Stimulated activated CD4-positive, alpha-beta T cell treated with anti-CD3 and anti-CD28 coated beads, Interleukin-1b, Interleukin-23, amount 100 ng/mL, for 24 hours (primary cell): ENCODE results near the gene NCAM2.

ENCODE experiments used
- DNase-seq, 4 experiments: peaks; one replicate each; pipeline ENCODE4 v3.0.0-alpha.2; 2020; ENCODE audit warnings: low read depth in 4 of 4, low spot score in 1 of 4

NCAM2 gene

DNA sequence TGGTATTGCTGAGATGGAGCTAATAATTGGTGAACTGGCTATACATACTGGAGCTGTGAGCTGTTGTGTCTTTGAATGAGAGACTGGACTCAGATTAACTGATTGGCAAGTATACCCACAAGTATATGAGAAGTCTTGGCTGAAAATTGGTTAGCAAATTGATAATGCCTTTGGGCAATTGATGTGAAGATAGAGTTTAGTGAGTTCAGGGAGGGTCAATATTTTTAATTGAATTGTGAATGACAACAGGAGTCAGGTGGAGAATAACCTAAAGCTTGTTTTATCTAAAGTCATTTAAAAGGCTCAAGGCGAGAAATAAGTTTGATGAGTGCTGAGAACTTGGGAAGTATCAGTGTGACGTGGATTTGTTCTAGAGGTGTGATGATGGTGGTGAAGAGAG lies 27.5 kb downstream of the NCAM2 start:
- no peak for DNase-seq

DNA sequence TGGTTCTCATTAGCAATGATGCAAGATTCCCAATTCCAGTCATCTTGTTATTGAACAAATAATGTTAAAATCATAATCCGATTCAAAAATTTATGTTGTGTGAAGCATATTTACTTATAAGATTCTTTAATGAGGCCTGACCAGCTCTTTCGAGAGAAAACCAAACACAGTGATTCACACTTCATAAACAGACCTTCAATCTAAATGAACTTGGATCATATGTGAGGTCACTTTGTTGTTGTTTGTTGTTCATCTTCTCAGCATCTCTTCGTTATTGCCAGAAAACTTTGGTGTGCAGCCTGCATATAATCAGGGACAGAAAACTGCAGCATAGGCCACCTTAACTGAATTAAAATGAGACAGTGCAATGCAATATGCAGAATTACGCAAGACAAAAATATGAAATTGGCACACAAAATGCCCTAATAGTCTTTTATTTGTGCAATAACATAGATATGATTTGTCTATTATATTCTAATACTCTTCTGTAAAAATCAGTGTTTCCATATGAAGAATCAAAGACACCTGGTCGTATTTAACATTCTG lies 30.1 kb downstream of the NCAM2 start:
- DNase-seq = no peak

DNA sequence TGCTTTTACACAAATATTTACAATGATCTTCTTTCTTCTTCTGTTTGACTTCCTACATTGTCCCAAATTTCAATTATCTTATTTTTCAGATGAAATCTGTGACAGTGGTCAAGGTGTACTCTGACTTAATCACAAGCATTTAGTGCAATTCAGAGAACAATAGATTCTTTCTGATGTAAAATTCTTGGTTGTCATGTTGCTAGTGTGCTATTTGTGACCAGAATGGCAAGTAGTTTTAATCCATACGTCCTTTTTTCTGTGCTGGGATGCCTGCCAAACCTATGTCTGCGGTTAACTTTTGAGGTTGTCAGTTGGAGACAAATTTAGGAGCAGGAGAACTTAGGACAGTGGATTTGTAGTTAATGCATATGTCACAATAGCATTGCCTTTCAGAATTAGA lies 31.0 kb downstream of the NCAM2 start:
- DNase-seq = no peak

DNA sequence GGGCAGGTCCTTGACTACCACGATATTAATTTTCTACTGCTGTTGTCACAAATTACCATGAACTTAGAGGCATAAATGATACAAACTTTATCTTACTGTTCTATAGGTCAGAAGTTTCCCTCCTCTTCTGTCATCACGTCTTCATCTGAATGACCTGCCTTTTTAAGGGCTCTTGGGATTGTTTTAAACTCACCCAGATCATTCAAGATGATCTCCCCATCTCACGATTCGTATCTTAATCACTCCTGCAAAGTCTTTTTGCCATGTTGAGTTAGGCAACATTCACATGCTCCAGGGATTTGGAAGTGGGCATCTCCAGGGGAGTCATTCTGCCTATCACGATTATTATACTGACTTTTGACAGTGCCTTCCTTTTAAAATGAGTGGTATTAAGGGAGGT lies 32.1 kb downstream of the NCAM2 start:
- DNase-seq = no peak

DNA sequence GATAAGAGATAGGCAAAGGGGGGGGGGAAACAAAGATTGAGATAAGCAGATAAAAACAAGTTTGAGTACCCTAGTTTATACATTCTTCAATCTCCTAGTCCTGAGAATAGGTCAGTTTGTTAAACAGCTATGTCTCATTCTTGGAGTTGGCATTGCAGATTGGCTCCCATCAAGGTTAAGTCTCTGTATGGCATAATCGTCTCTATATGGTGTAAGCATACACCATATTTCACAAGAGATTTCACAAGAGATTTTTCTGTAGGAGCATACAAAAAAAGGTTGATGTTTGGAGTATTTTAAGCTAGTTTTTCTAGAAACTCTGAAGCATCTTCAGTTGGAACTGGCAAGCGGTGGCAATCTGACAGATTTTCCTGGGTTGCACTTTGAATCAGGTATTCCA lies 35.8 kb downstream of the NCAM2 start:
- DNase-seq = no peak

DNA sequence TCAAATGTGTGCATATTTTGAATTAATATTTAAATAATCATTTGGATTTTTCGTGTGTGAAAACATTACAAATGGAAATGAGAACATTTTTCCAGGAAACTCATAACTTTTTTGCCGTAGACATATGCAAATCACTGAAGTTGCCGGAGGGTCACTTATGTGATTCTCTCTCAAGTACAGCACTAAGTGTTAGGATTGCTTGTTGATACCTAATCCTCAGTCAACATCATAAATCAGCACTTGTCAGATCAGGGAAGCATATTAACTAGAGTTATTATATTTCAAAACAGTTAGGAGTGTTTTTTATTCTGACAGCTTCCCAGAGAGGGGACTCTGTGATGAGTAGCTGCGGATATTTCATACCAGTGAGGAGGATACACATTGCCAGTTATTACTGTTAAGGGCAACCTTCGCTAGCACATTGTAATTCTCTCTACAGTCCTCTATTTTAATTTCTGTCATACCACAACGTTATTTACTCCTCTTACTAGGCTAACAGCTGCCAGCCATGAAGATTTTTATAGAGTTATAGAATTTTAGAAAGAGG lies 41.5 kb downstream of the NCAM2 start:
- DNase-seq = no peak

DNA sequence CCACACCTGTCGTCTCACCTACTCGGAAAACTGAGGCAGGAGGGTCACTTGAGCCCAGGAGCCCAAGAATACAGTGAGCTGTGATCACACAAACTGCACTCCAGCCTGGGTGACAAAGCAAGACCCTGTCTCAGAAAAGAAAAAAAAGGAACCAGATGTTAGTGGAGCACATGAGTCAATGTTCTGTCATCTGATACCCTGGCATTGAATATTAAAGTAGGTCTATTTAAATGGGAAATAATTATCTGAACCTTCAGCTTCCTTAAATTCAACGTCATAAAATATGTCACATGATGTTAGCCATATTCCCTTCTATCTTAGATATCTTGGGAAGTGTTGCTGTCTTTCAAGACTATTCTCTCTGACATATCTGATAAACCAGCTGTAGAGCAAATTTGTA lies 47.3 kb downstream of the NCAM2 start:
- no peak for DNase-seq

DNA sequence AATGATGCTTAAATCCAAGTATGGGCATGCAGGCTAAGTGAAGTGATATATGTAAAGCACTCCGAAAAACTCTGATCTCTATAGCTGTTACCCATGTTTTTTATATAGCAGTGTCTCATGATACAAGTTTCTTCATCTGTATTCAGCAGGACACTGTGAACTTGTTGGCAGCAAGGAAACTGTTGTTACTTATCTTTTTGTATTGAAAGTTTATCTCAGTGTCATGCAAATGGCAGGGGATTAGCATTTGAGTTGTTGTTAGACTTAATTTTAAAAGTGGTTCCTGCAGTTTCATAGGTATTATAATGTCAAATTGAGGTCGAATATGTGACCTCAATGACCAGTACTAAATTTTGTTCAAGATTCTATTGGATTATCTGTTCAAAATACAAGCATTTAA lies 47.9 kb downstream of the NCAM2 start:
- DNase-seq = no peak

DNA sequence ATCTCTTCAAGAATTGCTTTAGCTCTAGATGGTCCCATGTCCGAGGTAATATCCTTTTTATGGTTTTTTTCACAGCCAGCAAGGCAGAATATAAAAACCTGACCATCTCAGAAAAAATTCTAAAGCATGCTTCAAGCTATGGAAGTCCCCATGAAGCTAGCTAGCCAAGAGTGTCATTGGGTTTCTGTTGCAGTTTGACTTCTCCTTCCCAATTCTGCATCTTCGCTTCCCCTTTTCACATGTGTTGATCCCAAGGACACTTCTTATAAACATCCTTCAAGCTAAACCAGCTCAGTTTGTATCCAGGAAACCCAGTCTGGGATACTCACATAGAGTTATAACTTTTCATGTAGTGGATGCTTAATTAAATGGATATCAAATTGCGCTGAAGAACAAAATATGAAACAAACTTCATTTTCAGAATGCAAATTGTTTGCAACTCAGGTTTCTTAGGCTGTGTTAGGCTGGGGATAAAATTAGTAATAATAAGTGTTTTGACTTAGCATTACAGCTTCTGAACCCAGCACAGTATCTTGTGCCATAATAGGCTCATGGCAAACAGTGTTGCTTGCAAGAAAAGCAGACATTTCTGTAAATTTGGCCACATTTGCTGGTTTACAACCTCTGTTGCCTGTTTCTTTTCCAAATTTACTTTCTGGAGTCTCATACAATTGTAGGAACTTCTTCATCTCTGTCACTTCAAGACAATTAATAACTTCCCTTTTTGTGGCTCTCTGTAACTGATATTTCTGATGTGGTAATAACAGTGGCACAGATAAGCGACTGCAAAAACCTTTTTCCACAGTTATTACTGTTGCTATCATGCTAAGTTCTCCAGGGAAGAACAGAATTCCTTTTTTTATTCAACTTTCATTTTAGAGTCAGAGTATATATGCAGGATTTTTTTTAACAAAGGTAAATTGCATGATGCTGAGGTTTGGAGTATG lies 53.2 kb downstream of the NCAM2 start:
- DNase-seq = no peak

DNA sequence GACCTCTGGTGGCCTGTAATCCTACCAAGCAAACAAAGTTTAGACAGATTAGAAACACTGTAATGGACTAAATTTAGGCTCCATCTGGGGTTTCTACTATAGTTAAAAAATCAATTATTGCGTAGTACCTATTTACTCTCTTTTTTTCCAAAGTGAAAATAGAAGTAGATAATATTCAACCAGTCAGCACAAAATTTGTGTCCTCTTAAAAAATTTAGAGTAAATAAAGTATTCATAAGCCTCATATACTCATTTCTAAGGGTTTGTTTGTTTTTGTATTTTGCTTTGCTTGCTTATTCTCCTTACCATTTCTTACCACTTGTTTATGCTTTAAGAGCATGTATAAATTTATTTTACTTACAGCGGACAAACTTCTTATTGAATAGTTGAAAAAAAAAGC lies 54.5 kb downstream of the NCAM2 start:
- no peak for DNase-seq

DNA sequence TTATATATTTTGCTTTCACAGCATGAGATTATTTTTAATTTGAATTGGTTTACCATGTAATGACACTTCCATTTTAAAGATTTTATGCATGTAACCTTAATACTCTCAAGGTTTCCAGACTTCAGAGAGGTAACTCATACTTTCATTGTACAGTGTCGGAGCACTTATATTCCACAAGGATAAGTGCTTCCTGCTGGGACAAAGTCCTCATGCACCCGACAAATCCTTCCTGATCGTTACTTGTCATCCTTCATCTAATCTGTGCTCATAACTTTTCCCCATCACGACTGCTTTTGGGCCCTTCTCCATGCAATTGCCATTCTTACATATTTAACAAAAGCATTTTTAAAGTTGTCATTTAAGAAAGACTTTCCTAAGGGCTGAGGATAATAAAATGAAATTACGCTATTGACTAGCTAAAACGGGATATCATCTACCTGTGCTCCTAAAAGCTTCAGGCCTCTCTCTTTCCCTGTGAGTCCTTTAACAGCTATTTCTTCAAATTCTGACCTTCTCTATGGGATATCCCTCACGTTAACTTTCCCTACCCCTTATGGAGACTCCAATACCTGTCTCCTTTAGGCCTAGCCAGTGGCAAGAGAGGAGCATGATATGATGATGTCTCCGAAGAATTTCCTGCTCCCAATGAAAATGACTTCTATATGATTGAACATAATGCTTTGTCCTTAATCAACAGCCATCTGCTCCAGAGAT lies 59.3 kb downstream of the NCAM2 start:
- DNase-seq = no peak

DNA sequence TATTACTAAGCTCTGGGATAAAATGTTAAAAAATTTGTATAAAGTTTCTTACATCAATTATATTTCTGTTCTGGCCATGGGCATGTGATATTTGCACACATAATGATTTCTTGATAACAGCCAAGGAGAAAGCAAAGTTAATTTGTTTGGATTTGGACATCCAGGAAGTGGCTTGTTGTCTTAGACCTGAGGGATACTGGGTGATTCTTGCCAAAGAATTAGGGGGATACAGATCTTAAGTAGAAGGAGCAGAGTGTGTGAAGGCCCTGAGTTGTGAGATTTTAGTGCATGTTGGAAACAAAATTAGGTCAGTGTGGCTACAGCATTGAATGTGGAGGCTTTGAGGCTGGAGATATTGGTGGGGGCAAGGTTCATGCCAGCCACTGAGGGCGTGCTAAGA lies 65.6 kb downstream of the NCAM2 start:
- no peak for DNase-seq

DNA sequence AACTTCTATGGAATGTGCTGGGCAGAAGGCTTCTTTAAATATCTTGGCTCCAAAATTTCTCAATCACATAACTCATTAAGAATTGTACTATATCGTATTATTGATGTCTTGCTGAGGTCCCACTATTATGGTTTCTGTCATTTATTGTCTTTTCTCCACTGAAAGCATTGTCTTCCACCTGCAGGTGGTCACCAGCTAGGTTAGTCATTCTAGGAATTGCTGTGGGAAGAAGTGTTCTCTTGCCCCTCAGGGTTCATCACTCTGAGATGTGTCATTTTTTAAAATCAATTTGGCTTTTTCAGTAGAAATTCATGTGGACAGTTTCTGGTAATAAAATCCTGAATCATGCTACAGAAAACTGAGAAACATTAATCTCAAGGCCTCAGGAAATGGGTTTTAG lies 66.1 kb downstream of the NCAM2 start:
- no peak for DNase-seq

DNA sequence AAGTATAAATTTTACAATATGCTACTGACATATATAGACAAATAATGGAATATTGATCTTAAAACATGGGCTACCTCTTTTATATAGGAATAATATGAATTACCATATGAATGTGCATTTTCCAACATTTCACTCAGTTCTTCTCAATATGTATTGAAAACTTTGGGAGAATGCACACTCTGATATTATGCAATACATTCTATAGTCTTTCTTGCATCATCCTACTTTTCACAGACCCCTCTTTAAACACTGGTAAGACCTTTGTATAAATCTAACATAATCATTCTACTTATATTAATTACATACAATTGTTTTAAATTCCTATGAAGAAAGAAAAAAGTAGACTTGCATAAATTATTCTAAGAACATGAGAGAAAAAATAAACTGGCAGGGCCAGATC lies 69.2 kb downstream of the NCAM2 start:
- no peak for DNase-seq

DNA sequence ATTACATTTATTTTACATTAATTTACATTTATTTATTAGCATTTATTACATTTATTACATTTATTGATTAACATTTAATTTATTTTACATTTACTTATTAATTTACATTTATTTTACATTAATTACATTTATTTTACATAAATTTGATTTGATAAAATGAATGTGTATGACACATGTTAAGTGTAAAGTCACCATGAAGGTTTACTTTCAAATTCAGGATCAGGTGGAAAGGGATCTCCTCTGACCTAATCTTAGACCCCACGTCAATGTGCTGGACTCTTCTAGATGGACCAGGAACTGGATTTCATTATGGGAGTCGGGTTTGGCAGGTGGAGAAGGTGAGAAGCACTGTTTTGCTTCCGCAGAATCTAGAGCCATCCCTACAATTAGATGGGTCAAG lies 76.1 kb downstream of the NCAM2 start:
- DNase-seq = no peak

DNA sequence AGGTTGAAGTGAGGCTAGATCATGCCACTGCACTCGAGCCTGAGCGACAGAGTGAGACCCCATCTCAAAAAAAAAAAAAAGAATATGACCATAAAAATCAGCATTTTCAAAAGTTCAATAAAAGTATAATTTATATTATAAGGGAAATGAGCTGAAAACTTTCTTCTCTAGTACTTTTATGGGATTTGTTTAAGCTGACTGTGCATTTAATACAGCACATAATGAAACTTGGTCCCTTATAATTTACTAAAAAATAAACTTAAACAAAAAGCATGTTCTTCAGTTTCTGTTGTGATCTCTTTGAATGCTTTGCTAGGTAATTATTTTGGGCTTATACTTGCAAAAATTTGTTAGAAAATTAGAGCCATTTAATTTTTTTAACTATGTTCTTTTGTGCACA lies 77.8 kb downstream of the NCAM2 start:
- DNase-seq = no peak

DNA sequence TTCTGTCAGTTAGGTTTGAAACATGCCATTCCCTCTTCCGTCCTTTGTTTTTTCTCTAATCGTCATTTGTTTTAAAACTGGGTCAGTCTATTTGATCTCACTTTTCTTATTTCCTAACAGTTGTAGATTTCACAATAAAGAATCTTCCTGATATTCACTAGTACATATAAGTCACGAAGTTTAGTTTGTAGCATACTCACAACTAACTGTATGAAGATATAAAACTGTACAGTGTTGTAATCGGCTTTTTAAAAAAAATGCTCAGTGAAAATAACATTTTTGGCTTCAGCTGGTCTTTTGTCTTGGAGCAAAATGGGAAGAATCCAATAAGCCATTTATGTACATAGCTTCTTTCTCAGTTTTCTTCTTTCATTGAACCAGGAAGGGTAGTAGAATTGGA lies 78.3 kb downstream of the NCAM2 start:
- DNase-seq = no peak

DNA sequence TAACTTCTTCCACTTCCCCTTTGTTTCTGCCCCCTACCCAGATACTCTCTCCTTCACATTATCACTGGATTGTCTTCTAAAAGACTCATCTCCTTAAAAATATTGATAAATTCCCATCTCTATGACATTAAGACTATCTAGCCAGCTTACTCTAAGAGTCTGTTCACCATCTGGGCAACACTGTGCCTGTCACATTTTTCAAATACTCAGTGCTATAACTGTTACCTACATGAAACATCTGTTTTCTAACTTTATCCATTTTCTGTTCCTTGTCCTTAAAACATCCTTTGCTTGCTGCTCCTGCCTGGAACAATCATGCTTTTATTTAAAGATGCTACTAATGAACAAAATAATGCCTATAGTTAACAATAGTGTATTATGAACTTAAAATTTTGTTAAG lies 81.4 kb downstream of the NCAM2 start:
- no peak for DNase-seq

DNA sequence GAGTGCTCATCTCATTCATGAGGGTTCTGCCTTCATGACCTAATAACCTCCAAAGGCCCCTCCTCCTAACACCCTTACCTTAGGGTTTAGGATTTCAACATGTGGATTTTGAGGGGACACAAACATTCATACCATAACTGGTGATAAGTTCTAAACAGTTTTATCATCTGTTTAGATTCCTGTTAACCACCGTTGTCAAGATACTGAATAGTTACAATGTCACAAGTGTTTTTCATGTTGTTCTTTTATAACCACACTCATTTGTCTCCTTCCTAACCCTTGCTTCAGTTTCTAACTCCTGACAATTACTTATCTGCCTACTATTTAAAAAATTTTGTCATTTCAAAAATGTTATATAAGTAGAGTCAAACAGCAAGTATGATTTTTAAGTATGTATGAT lies 86.0 kb downstream of the NCAM2 start:
- no peak for DNase-seq

DNA sequence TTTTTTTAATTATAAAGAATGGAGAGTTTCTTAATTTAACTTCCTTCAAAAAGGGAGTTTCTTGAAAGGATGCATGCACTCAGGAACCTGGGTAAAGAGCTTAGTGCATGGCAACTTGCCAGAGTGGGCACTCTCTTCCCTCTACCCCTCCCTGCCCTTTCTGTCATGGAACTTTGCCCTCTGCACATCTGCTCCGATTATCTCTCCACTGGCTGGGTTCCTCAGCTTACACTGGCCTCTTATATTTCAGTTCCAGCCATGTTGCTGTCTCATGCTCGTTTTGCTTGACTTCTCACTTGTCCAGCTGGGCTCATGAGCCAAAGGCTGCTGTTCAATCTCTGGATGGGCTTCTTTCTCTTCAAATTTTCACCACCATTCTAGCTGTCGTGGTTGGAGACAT lies 87.0 kb downstream of the NCAM2 start:
- DNase-seq = no peak

DNA sequence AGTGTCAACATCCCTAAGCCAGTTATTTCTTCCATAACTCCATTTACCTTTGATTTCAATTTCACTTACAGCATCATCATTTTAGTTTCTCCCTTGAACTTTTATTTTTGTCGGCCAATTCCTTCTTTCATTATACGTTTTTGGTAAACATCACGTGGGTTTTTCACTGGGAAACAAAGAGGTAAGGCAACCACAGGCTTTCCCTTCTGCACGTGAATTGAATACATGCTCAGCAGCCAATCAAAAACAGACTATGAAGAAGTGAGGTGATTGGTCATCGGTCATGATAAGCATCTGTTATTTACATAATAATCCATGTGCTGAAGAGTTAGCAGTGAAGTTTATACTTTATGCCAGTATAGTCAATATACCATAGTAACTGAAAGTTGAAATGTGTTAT lies 98.7 kb downstream of the NCAM2 start:
- DNase-seq = no peak

DNA sequence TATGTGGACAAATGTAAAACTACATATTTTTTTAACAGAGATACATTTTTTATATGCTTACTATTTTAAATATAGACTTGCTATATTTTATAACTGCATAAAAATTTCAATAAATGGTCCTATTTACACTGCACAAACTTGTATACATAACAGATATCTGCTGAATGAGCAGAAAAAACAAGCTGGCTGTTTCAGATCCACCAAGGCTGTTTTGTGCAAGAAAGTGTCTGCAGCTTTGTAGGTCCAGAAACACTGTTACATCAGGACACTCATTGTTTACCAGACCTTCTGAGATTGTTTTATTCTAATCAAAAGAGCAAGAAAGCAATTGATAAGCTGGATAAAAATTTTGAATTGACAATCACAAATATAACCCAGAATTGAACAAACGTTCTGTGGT lies 99.3 kb downstream of the NCAM2 start:
- DNase-seq = no peak
